NCI-H1436 (cell line): ENCODE data around the gene TLR8.

Source experiments
- DNase-seq: peaks from one replicate; lab custom pipeline; 2025; lab: John Stamatoyannopoulos, UW

The TLR8 gene

GRCh38 chrX:12966151-12966550 is 59.7 kb downstream of the TLR8 start:
- no peak for DNase-seq

- DNase-seq, result no peak
Observed at GRCh38 chrX:12967711-12968465, 61.5 kb downstream of the TLR8 start.

GRCh38 chrX:12970691-12971202 is 64.3 kb downstream of the TLR8 start:
- peak; percentile 38 for DNase-seq

DNA sequence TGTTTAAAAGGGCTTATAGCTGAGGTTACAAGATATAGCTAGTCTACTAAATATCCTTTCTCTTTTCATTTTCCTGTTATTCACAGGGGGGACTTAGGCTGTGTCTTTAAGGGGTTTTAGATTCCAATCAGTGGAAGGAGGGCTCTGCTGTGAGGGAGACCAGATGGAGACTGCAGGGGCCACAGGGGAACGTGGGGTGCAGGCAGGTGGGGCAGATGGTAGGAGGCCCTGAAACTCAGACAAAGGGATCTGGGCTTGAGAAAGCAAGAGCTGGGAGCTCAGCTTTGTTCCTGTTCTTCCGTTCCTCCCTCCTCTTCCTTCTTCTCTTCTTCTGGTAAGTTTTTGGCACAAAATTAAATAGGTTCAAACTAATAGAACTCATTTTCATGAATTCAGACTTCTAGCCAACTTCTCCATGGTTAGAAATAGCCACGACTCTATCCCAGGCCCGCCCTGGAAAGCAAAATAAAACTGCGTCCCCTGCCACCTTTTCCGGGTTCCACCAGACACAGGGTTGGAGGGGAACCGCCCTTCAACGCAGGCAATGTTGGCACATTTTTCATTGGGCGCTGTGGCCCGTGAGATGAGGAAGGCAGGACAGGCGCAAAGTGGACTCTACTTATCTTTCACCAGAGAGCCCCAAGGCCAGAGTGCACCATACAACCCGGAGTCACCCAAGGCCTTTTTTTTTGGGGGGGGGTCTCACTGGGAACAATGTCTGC is 65.0 kb downstream of the TLR8 start:
- no peak for DNase-seq

- DNase-seq, result no peak
Observed at GRCh38 chrX:12972243-12972642, 65.8 kb downstream of the TLR8 start.
